Vagina (tissue), 2 donors: ENCODE measurements around the gene TPBGL. TPM values are rescaled to one million over a fixed set of nuclear protein-coding genes. Genes with fewer than 3 reads are reported as not detected.
A peak's percentile ranks its signal among the peaks of the same experiment; 100 is the strongest.

Source experiments
- DNase-seq, 2 donors: peaks; one replicate each; pipeline ENCODE4 v3.0.0-alpha.2; 2017; ENCODE audit errors: extremely low spot score in 2 of 2
- H3K27ac ChIP-seq: fragments of 200-600 bp; sonication (generic); one replicate; pipeline ENCODE4 v1.5.1; 2019
- H3K27me3 ChIP-seq: fragments of 200-600 bp; sonication (generic); one replicate; pipeline ENCODE4 v1.5.1; 2019
- H3K36me3 ChIP-seq, 2 donors: fragments of 200-600 bp; sonication (generic); one replicate each; pipeline ENCODE4 v1.5.1; 2017 to 2019
- H3K4me1 ChIP-seq: fragments of 200-600 bp; sonication (generic); one replicate; pipeline ENCODE4 v1.5.1; 2019
- H3K4me3 ChIP-seq, 2 donors: fragments of 200-600 bp; sonication (generic); 1 replicate in 1 of 2; 2 replicates in 1 of 2; pipeline ENCODE4 v1.5.1; 2016 to 2019
- H3K9me3 ChIP-seq: fragments of 200-600 bp; sonication (generic); one replicate; pipeline ENCODE4 v1.5.1; 2019
- CTCF ChIP-seq, 3 experiments: fragments of 450-650 bp in 2 of 3; fragments of 200-600 bp in 1 of 3; sonication (generic) in 1 of 3; IDR thresholded peaks; one replicate each; pipeline ENCODE4 v1.5.1; 2017 to 2019; ENCODE audit warnings: antibody characterized with exemption in 3 of 3, mild to moderate bottlenecking in 2 of 3, moderate library complexity in 2 of 3
- POLR2A ChIP-seq, 2 donors: fragments of 450-650 bp; IDR thresholded peaks; one replicate each; pipeline ENCODE4 v1.6.1; 2017; ENCODE audit warnings: antibody characterized with exemption in 2 of 2, mild to moderate bottlenecking in 2 of 2, moderate library complexity in 2 of 2
- POLR2AphosphoS5 ChIP-seq, 2 donors: sonication (generic); formaldehyde crosslinking; IDR thresholded peaks; one replicate each; pipeline ENCODE4 v1.9.0; 2017; ENCODE audit warnings: antibody characterized with exemption in 2 of 2, mild to moderate bottlenecking in 2 of 2, low read depth in 1 of 2; ENCODE audit not compliant: insufficient read depth in 1 of 2
- intact Hi-C: fragments of 100-400 bp; cut with DNase I; formaldehyde crosslinking; loops from one replicate; pipeline ENCODE4 v1.15.1; 2023
- total RNA-seq: library from RNA; depleted of rRNA; stranded (reverse); fragments of >200 nt; gene quantifications from one replicate; pipeline ENCODE4 v1.2.3, GENCODE V29; 2016

TPBGL gene
- total RNA-seq, 1 donor from 2014 or later: 1.7 TPM

GRCh38 chr11:75233754-75234172, 6.8 kb upstream of the TPBGL start:
- no peaks in the 10 kb centered on the region for H3K36me3 ChIP-seq
- H3K27ac ChIP-seq: no peak overlapping the region
- intact Hi-C loops: no loop called here
- no peak overlapping the region for H3K4me3 ChIP-seq
- no peaks in the 10 kb centered on the region for H3K4me1 ChIP-seq
- no peak for DNase-seq
- H3K27me3 ChIP-seq: no peaks in the 10 kb centered on the region
- no peaks in the 10 kb centered on the region for H3K9me3 ChIP-seq
- TF ChIP-seq CTCF (IDR thresholded peaks at IDR 0.05) (no peak), POLR2AphosphoS5 (IDR thresholded peaks at IDR 0.05; ENCODE audit: insufficient read depth in 1 of 2, low read depth in 1 of 2) (no peak), POLR2A (IDR thresholded peaks at IDR 0.05) (no peak)

GRCh38 chr11:75236062-75236461, 4.5 kb upstream of the TPBGL start:
- TF ChIP-seq CTCF (IDR thresholded peaks at IDR 0.05) (no peak), POLR2AphosphoS5 (IDR thresholded peaks at IDR 0.05; ENCODE audit: insufficient read depth in 1 of 2, low read depth in 1 of 2) (no peak), POLR2A (IDR thresholded peaks at IDR 0.05) (no peak)
- H3K27me3 ChIP-seq: no peaks in the 10 kb centered on the region
- no peak for DNase-seq

GRCh38 chr11:75237050-75237449, 3.5 kb upstream of the TPBGL start:
- DNase-seq: no peak
- H3K9me3 ChIP-seq: no peaks in the 10 kb centered on the region

More at GRCh38 chr11:75236062-75236461, 4.5 kb upstream of the TPBGL start:
- no peaks in the 10 kb centered on the region for H3K9me3 ChIP-seq
- peaks cover 5% of the 10 kb centered on the region for H3K4me1 ChIP-seq
- H3K27ac ChIP-seq: no peak overlapping the region
- no peaks in the 10 kb centered on the region for H3K36me3 ChIP-seq
- no peak overlapping the region for H3K4me3 ChIP-seq
- intact Hi-C loops: no loop called here

GRCh38 chr11:75238595-75239440, 1.8 kb upstream of the TPBGL start:
- Histone ChIP-seq H3K4me1 (peaks cover 10% of the 10 kb centered on the region), H3K27me3 (peaks cover 7% of the 10 kb centered on the region), H3K36me3 (no peaks in the 10 kb centered on the region), H3K4me3 (no peak overlapping the region), H3K27ac (no peak overlapping the region), H3K9me3 (no peaks in the 10 kb centered on the region)
- DNase-seq: no peak
- intact Hi-C loops: no loop called here
- TF ChIP-seq POLR2AphosphoS5 (IDR thresholded peaks at IDR 0.05; ENCODE audit: insufficient read depth in 1 of 2, low read depth in 1 of 2) (no peak), CTCF (IDR thresholded peaks at IDR 0.05) (no peak), POLR2A (IDR thresholded peaks at IDR 0.05) (no peak)

More at GRCh38 chr11:75237050-75237449, 3.5 kb upstream of the TPBGL start:
- no peak overlapping the region for H3K27ac ChIP-seq
- H3K4me3 ChIP-seq: no peak overlapping the region
- H3K4me1 ChIP-seq: peaks cover 5% of the 10 kb centered on the region
- intact Hi-C loops: no loop called here
- H3K36me3 ChIP-seq: no peaks in the 10 kb centered on the region
- no peaks in the 10 kb centered on the region for H3K27me3 ChIP-seq
- no peak for TF ChIP-seq POLR2AphosphoS5 (IDR thresholded peaks at IDR 0.05; ENCODE audit: insufficient read depth in 1 of 2, low read depth in 1 of 2)

GRCh38 chr11:75239531-75240290, 863 bp upstream of the TPBGL start:
- Histone ChIP-seq H3K27me3 (peaks cover 7% of the 10 kb centered on the region), H3K27ac (no peak overlapping the region), H3K4me3 (peak overlapping the region in 1 of 2 donors; percentile 71), H3K36me3 (no peaks in the 10 kb centered on the region), H3K9me3 (no peaks in the 10 kb centered on the region), H3K4me1 (peaks cover 10% of the 10 kb centered on the region)
- no peak for DNase-seq
- intact Hi-C loops: loop anchor here (10.0 kb wide), 2 partner anchors 215 to 295 kb away; partner anchors contain the start of genes SPCS2 and XRRA1
- TF ChIP-seq CTCF (IDR thresholded peaks at IDR 0.05): no peak
- TF ChIP-seq POLR2AphosphoS5 (IDR thresholded peaks at IDR 0.05; ENCODE audit: insufficient read depth in 1 of 2, low read depth in 1 of 2): no peak
- TF ChIP-seq POLR2A (IDR thresholded peaks at IDR 0.05): no peak
